Natural killer cell treated with Interleukin-12 subunit alpha and Interleukin-12 subunit beta and Interleukin-15 and Interleukin-18, amount 100 ng/mL, for 72 hours (primary cell): ENCODE results near the gene TRIM9. TPM values are rescaled to one million over a fixed set of nuclear protein-coding genes. Genes with fewer than 3 reads are reported as not detected.
"Not testable (repeated sequence)": the region's sequence is repeated elsewhere in the genome, so short reads cannot be mapped to it uniquely, and the experiment has no call there.

Experiments
- ATAC-seq, 2 donors: fragments of 150-1000 bp; cut with Tn5 transposase in 1 of 2; sonication (Bioruptor Pico), chemical (Tn5 transposase) in 1 of 2; 2 replicates each; pipeline ENCODE4 v1.10.0; 2021
- DNase-seq: peaks from one replicate; pipeline ENCODE4 v3.0.0; 2022; ENCODE audit warnings: low spot score
- H3K27ac Mint-ChIP-seq, 2 donors: 1 replicate in 1 of 2; 2 replicates in 1 of 2; pipeline ENCODE4 v1.8.0; 2022; ENCODE audit warnings: mixed read lengths in 2 of 2, mild to moderate bottlenecking in 1 of 2, moderate library complexity in 1 of 2
- H3K27me3 Mint-ChIP-seq, 2 donors: 1 replicate in 1 of 2; 2 replicates in 1 of 2; pipeline ENCODE4 v1.8.0; 2022; ENCODE audit warnings: mixed read lengths in 2 of 2
- H3K36me3 Mint-ChIP-seq: one replicate; pipeline ENCODE4 v1.8.0; 2022; ENCODE audit warnings: mixed read lengths
- H3K4me1 Mint-ChIP-seq, 2 donors: 1 replicate in 1 of 2; 2 replicates in 1 of 2; pipeline ENCODE4 v1.8.0; 2022; ENCODE audit warnings: low read depth in 2 of 2, mixed read lengths in 2 of 2, mild to moderate bottlenecking in 1 of 2
- H3K4me3 Mint-ChIP-seq: one replicate; pipeline ENCODE4 v1.8.0; 2022; ENCODE audit warnings: mixed read lengths
- H3K9me3 Mint-ChIP-seq: 2 replicates; pipeline ENCODE4 v1.8.0; 2022; ENCODE audit warnings: mixed read lengths
- total RNA-seq, 2 donors: library from RNA; stranded (reverse); gene quantifications; one replicate each; pipeline ENCODE4 v1.2.3, GENCODE V29; 2022

Gene TRIM9
- total RNA-seq, 2 donors from 2014 or later: 0.11 to 0.24 TPM

DNA sequence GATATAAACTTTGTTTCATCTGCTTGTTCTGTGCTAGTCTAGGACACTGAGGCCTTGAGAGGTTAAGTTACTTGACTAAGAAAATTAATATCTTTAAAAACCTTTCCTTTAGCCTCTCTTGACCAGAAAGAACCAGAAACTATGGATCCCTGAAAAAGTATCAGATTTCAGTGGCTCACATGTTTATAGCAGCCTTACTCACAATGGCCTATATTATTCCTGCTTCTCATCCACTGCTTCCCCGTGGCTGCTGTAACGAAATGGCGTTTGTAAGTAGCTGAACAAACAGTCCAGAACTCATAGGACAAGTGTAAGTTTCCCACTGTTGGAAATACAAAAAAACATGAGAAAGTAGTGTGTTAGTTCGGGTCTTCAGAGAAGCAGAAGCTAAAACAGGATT, 147.5 kb downstream of the TRIM9 start:
- H3K4me3 Mint-ChIP-seq: no peak overlapping the region
- ATAC-seq (no peak), DNase-seq (no peak)
- H3K36me3 Mint-ChIP-seq: no peaks in the 10 kb centered on the region
- H3K9me3 Mint-ChIP-seq: no peaks in the 10 kb centered on the region
- no peak overlapping the region for H3K27ac Mint-ChIP-seq
- H3K4me1 Mint-ChIP-seq: peaks cover 5 to 8% of the 10 kb centered on the region in 2 donors
- peaks cover 7 to 18% of the 10 kb centered on the region in 2 donors for H3K27me3 Mint-ChIP-seq

DNA sequence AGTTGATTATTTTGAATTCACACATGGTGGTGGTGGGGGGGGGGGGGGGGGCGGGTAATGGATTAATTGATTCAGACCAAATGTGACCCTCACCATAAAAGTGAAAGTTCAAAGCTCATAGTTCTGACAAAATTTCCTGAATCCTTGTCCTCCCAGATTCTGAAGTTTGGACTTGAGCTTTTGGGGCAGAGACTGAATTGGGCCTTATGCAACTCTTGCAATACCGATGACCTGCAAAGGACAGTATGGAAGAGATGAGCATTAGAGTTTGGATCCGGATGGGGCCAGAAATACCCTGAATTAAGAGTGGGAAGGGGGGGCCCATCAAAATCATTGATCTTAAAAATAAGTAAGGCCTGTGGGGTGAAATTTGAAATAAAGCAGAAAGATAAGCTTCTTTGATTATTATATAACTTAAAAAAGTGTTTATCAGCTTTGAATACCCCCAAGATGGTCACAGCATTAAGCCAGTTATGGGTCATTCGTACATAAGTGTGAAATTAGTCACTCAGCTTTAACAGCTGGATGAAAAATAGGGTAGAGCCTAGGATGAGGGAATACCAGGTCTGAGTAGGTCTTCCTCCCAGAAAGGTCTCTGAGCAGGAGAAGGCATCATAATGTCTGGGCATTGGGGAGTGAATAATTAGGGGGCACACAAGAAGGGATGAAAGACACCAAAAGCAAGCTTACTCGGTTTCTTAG, 148.5 kb downstream of the TRIM9 start:
- H3K4me3 Mint-ChIP-seq: no peak overlapping the region
- DNase-seq (no peak), ATAC-seq (no peak)
- H3K9me3 Mint-ChIP-seq: no peaks in the 10 kb centered on the region
- peaks cover 5 to 8% of the 10 kb centered on the region in 2 donors for H3K4me1 Mint-ChIP-seq
- no peaks in the 10 kb centered on the region for H3K36me3 Mint-ChIP-seq
- H3K27ac Mint-ChIP-seq: no peak overlapping the region
- H3K27me3 Mint-ChIP-seq: peaks cover 15 to 21% of the 10 kb centered on the region in 2 donors

DNA sequence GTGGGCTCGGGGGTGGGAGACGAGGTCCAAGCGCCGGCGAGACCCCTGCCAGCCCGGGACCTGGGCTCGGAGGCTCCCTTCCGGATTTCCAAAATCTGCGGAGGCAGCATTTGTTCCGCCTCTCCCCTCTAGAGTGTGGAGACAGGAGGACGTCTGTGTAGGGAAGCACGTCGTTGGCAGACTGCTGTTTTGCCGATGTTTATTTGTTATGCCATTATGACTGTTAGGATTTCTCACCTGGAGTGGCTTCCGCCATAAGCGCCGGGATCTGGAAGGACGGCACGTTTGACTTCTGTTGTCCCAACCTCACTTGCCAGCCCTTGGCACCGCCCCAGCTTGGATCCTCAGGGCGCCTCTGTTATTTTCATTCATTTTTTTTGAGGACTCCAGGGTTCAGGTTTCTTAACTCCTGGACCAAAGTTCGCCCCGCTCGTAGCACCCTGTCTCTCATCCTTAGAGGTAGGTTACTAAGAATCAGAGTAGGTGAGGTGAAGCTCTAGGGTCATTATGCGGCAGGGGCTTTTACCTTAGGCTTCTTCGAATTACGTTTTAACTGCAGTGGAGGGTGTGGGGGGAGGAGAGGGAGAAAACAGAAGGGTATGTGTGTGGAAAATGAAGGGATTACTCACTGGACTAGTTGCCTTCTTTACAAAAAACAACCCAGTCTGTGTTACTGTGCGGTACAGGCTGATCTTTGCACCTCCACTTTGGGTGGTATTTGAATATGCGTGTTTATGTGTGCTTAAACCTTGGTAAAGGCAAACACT, 150.1 kb downstream of the TRIM9 start:
- no peak for ATAC-seq
- Mint-ChIP-seq H3K27ac (no peak overlapping the region), H3K27me3 (peaks cover 27 to 28% of the 10 kb centered on the region in 2 donors), H3K4me1 (peaks cover 5 to 8% of the 10 kb centered on the region in 2 donors), H3K9me3 (no peaks in the 10 kb centered on the region), H3K36me3 (no peaks in the 10 kb centered on the region), H3K4me3 (peak overlapping the region; percentile 88)
- DNase-seq: no peak

DNA sequence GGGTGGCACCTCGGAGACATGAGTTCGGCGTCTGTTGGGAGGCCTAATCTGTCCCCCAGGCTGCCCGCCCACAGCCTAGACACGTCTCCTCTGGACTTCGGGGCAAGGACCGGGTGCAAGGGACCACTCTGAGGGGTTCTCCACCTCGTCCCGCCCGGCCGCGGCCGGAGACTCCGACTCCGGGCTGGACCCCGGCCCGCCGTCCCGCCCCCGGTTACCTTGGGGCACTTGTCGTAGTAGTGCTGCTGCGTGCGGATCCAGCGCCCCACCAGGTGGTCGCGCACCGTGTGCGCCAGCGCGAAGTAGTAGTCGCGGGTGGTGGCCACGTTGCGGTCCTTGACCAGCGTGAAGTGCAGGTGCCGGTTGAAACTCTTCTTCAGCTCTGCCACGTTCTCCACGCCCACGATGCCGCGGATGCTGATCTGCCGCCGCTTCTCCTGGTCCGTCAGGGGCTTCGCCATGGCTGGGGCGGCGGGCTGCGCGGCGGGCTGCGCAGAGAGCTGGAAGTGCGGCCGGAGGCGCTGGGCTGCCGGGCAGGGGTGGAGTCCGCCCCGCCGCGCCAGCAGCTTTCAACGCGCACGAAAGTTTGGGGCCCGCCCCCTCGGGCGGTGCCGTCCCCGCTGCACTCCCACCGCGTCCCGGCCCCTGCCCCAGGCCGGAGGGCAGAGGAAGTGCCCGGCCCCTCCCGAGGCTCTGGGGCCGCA, 150.8 kb downstream of the TRIM9 start, which contains the start of gene PYGL:
Gene PYGL (minus strand): TSS at position 541 of the 704 bp plus-strand sequence. CDS start 80 bp downstream, at position 461.
- peak; percentile 82 to 84 for ATAC-seq
- Mint-ChIP-seq H3K27ac (no peak within 1 kb of the TSS), H3K4me1 (peaks cover 5 to 8% of the 10 kb centered on the region in 2 donors), H3K27me3 (peaks cover 27 to 28% of the 10 kb centered on the region in 2 donors), H3K4me3 (peak within 1 kb of the TSS; percentile 88), H3K36me3 (no peaks in the 10 kb centered on the region), H3K9me3 (no peaks in the 10 kb centered on the region)
- DNase-seq: peak; percentile 63

DNA sequence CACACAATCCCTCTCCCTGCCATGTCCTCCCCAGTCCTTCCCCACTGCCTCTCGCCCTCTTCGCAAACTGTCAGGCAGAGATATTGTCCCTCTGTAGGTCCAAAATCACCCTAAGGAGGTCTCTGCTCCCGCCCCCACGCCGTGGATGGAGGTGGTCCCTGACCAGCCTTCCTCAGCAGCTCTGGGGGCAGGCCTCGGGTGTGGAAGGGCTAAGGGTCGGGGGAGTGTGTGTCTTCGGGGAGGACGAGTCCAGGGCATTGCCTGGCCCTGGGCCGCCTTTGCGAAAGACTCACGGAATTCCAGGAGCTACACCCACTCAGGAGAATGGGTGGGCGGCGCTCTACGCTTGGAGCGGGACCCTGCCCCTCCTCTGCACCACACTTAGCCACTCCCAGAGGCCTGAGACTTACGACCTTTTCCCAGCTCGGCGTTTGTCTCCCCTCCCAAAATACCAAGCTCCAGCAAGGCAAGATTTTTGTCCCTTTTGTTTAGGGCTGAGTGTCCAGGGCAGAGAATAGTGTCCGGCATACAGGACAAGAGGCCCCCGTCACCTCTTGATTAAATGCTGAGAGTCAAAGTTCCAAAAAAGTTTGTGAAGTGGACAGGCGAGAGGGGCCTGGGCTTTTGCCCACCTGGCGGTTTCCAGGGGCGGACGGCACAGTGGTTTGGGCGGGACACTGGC, 151.5 kb downstream of the TRIM9 start:
- H3K9me3 Mint-ChIP-seq: no peaks in the 10 kb centered on the region
- no peaks in the 10 kb centered on the region for H3K36me3 Mint-ChIP-seq
- H3K27ac Mint-ChIP-seq: no peak overlapping the region
- H3K4me3 Mint-ChIP-seq: peak overlapping the region; percentile 37
- no peak for ATAC-seq
- no peak for DNase-seq
- peaks cover 27 to 28% of the 10 kb centered on the region in 2 donors for H3K27me3 Mint-ChIP-seq
- H3K4me1 Mint-ChIP-seq: peaks cover 5 to 8% of the 10 kb centered on the region in 2 donors

DNA sequence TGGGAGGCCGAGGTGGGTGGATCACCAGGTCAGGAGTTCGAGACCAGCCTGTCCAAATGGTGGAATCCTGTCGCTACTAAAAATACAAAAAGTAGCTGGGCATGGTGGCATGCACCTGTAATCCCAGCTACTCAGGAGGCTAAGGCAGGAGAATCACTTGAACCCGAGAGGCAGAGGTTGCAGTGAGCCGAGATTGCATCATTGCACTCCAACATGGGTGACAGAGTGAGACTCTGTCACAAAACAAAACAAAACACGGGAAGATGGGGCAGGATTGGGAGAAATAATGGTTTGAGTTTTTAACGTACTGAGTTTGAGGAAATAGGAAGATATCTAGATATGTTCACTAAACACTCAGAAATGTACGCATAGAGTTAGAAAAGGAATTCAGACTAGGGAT, 153.3 kb downstream of the TRIM9 start:
- not testable (repeated sequence) for H3K4me3 Mint-ChIP-seq, ATAC-seq, H3K27ac Mint-ChIP-seq, H3K4me1 Mint-ChIP-seq, H3K9me3 Mint-ChIP-seq, DNase-seq, H3K36me3 Mint-ChIP-seq
- peaks cover 27% of the 10 kb centered on the region in 2 donors for H3K27me3 Mint-ChIP-seq

DNA sequence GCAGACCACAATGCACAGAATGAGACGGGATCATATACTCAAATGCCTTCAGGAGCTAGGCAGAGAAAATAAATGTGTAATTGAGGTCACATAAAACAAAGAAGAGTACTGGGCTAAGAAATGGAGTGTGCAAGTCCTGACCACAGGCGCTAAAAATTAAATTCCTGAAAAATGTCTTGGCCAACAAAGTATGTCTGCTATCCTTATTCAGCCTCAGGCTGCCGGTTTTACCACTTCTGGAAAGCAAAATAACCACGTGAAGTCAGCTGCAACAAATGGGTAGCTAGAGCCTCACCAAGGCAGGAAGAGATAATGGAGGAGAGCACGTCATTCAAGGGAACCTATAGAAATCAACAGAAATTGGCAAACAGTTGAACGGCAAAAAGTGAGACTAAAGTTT, 153.8 kb downstream of the TRIM9 start:
- Mint-ChIP-seq H3K9me3 (no peaks in the 10 kb centered on the region), H3K36me3 (no peaks in the 10 kb centered on the region), H3K4me3 (no peak overlapping the region), H3K4me1 (peaks cover 5 to 8% of the 10 kb centered on the region in 2 donors), H3K27ac (no peak overlapping the region), H3K27me3 (peaks cover 27% of the 10 kb centered on the region in 2 donors)
- ATAC-seq (no peak), DNase-seq (no peak)

DNA sequence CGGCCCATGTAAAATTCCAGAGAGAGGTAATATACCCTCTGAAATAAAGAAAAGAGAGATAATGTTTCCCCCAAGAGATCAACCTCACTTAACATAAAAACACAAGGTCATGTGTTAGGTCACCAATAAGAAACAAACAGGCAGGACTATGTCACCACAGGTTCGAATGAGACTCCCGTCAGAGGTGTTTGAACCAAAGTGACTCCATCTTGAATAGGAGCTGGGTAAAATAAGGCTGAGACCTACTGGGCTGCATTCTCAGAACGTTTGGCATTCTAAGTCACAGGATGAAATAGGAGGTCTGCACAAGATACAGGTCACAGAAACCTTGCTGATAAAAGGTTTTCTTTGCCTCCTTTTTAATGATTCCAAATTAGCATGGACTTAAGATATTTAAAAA, 157.1 kb downstream of the TRIM9 start:
- Mint-ChIP-seq H3K27me3 (peaks cover 20 to 30% of the 10 kb centered on the region in 2 donors), H3K27ac (no peak overlapping the region), H3K36me3 (no peaks in the 10 kb centered on the region), H3K9me3 (no peaks in the 10 kb centered on the region), H3K4me3 (no peak overlapping the region), H3K4me1 (no peaks in the 10 kb centered on the region)
- DNase-seq (no peak), ATAC-seq (no peak)

DNA sequence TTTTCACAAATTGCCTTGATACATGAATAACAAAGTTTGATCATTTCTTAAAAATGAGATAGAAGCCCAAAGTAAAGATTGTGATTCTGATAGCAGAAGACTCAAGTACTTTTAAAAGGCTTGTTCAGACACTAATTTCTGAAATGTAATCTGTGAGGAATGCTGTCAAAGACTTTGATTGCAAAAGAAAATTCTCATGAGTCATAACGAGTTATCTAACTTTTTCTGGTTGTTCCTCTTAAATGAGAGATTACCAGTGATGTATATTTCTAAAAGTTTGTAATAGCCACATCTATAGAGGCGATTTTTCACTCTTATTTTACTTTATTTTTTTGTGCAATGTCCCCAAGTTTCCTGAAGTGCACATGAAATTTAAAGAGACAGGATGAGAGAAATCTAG, 157.6 kb downstream of the TRIM9 start:
- Mint-ChIP-seq H3K27me3 (peaks cover 20 to 30% of the 10 kb centered on the region in 2 donors), H3K27ac (no peak overlapping the region), H3K9me3 (no peaks in the 10 kb centered on the region), H3K4me1 (no peaks in the 10 kb centered on the region), H3K36me3 (no peaks in the 10 kb centered on the region), H3K4me3 (no peak overlapping the region)
- ATAC-seq (no peak), DNase-seq (no peak)

DNA sequence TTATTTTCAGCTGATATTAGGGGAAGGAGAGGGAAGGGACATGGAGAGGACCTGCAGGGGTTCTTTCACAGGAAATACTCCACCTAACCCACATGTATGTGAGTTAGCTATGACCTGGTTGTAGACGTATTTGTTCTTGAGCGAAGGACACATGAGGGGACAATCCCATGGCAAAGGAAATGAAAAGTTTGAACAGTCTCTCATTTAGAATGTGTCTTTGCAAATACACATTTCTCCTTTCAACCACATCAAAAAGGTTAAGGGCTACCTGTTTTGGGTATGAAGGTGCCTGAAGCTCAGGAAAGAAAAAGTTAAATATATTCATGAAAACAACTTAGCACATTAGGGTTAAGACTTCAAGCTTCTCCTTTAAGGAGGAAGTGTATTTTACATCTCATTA, 158.0 kb downstream of the TRIM9 start:
- H3K27me3 Mint-ChIP-seq: peaks cover 17 to 27% of the 10 kb centered on the region in 2 donors
- no peaks in the 10 kb centered on the region for H3K9me3 Mint-ChIP-seq
- H3K36me3 Mint-ChIP-seq: no peaks in the 10 kb centered on the region
- no peak overlapping the region for H3K4me3 Mint-ChIP-seq
- H3K27ac Mint-ChIP-seq: no peak overlapping the region
- ATAC-seq: no peak
- DNase-seq: no peak
- no peaks in the 10 kb centered on the region for H3K4me1 Mint-ChIP-seq

DNA sequence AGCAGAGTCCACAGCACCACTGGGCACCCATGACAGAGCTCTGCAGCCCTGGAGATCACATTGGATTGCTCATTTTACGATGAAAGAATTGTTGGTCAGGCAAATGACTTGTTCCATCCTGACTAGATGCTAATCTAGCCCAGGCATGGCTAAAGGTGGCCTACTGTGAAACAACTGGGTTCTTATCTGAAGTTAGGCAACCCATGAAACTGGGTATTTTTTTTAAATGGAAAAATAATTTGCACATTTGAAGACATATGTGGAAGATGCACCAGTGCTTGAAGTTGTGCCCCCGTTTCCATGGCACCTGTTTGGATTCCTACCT, 158.9 kb downstream of the TRIM9 start:
- H3K36me3 Mint-ChIP-seq: no peaks in the 10 kb centered on the region
- DNase-seq (no peak), ATAC-seq (peak in 1 of 2 donors; percentile 46)
- H3K4me1 Mint-ChIP-seq: no peaks in the 10 kb centered on the region
- H3K27me3 Mint-ChIP-seq: peaks cover 17 to 24% of the 10 kb centered on the region in 2 donors
- no peak overlapping the region for H3K4me3 Mint-ChIP-seq
- no peaks in the 10 kb centered on the region for H3K9me3 Mint-ChIP-seq
- H3K27ac Mint-ChIP-seq: no peak overlapping the region

DNA sequence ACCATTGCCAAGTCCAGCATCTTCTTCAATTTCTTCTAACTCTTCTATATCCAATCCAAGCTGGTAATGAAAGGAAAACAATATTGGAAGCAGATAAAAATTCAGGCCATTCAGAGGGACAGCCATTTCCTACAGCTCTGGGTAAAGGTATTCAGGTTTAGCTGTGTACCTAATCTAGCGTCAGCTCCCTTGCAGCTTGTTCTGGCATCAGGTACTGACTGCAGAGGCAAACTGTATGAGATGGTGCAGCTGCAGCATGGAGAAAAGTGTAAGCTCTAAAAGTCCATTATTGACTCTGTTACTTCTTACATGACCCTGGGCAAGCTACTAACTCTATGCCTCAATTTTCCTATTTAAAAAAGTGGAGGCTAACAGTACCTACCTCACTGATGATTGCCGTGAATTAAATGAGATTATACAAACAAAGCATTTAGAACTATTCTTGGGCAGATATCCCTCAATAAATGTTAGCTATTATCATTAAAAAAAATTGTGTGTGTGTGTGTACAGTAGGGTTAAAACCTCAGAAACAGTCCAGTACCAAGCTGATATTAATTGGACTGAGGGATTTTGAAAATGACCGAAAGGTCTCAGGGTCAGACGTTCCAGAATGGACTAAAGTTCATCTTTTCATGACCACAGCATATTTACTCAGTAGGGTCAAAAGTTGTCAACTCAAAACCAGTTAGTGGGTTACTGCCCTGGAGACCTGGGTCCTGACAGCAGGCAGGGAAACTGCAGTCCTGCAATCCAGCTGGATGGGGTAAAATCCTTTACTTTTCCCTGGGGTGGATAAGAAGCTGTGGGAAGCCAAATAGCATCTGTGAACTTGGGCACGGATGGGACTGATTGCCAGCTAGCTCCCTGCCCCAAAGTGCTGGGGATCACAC, 159.5 kb downstream of the TRIM9 start:
- DNase-seq (no peak), ATAC-seq (no peak)
- Mint-ChIP-seq H3K4me1 (no peaks in the 10 kb centered on the region), H3K4me3 (no peak overlapping the region), H3K27ac (no peak overlapping the region), H3K27me3 (peaks cover 16 to 22% of the 10 kb centered on the region in 2 donors), H3K36me3 (no peaks in the 10 kb centered on the region), H3K9me3 (no peaks in the 10 kb centered on the region)
